HepG2 (cell line): ENCODE data around the gene ALDH2. TPM values are rescaled to one million over a fixed set of nuclear protein-coding genes. Genes with fewer than 3 reads are reported as not detected.

Experiments
- ELF1 ChIP-seq: sonication (generic); formaldehyde crosslinking; IDR thresholded peaks from 2 replicates; pipeline ENCODE4 v1.4.0; 2020; ENCODE audit warnings: missing genetic modification reagents
- EZH2 ChIP-seq: conservative IDR thresholded peaks from 2 replicates; pipeline ENCODE4 v1.6.1; 2012; ENCODE audit warnings: mild to moderate bottlenecking, low read depth, low read length, moderate library complexity
- FOXM1 ChIP-seq: sonication (generic); formaldehyde crosslinking; IDR thresholded peaks from 2 replicates; pipeline ENCODE4 v1.5.0; 2020; ENCODE audit warnings: missing genetic modification reagents
- RXRB ChIP-seq: IDR thresholded peaks from 2 replicates; pipeline ENCODE4 v1.6.1; 2016; ENCODE audit warnings: borderline replicate concordance, missing genetic modification reagents, missing compliant biosample characterization
- SMYD3 ChIP-seq: sonication (generic); formaldehyde crosslinking; IDR thresholded peaks from 2 replicates; pipeline ENCODE4 v1.8.1; 2023; ENCODE audit warnings: mild to moderate bottlenecking, missing genetic modification reagents
- TP53 ChIP-seq: sonication (generic); formaldehyde crosslinking; conservative IDR thresholded peaks from 2 replicates; pipeline ENCODE4 v1.4.0; 2020; ENCODE audit warnings: missing genetic modification reagents
- ZNF766 ChIP-seq: sonication (generic); formaldehyde crosslinking; IDR thresholded peaks from 2 replicates; pipeline ENCODE4 v1.5.0; 2020; ENCODE audit warnings: missing genetic modification reagents, borderline replicate concordance
- ZNF773 ChIP-seq: sonication (generic); formaldehyde crosslinking; IDR thresholded peaks from 2 replicates; pipeline ENCODE4 v1.4.0; 2020; ENCODE audit warnings: missing genetic modification reagents, borderline replicate concordance
- ZZZ3 ChIP-seq: sonication (generic); formaldehyde crosslinking; IDR thresholded peaks from 2 replicates; pipeline ENCODE4 v1.4.0; 2020; ENCODE audit warnings: missing genetic modification reagents, mild to moderate bottlenecking, borderline replicate concordance
- polyA plus RNA-seq, 8 experiments: library from polyadenylated mRNA; depleted of rRNA in 3 of 8; stranded (reverse) in 7 of 8; unstranded in 1 of 8; fragments of >200 nt; fragmentation: Illumina TruSeq in 4 of 8; extraction: Trizol in 4 of 8; gene quantifications; 2 replicates each; pipeline versions ENCODE4 v1.2.1 to v1.2.3, GENCODE V29; 2011 to 2016; ENCODE audit warnings: low read depth in 4 of 8, missing spikeins in 1 of 8, mixed read lengths in 1 of 8; ENCODE audit not compliant: insufficient read depth in 1 of 8
- total RNA-seq, 5 experiments: library from RNA; depleted of rRNA; stranded (reverse); fragments of >200 nt; fragmentation: Illumina TruSeq; extraction: Trizol; gene quantifications; 2 replicates each; pipeline ENCODE4 v1.2.3, GENCODE V29; 2016; ENCODE audit warnings: low read depth in 1 of 5
- TF ChIP-seq, protein P1 (sequence below): IDR thresholded peaks from 2 replicates; pipeline ENCODE4 v1.6.1; 2018; ENCODE audit warnings: missing genetic modification reagents, mild to moderate bottlenecking, missing compliant biosample characterization
- TF ChIP-seq, protein P2 (sequence below): sonication (generic); formaldehyde crosslinking; IDR thresholded peaks from 2 replicates; pipeline ENCODE4 v1.4.0; 2020; ENCODE audit warnings: missing genetic modification reagents
- TF ChIP-seq, protein P3 (sequence below): sonication (generic); formaldehyde crosslinking; IDR thresholded peaks from 2 replicates; pipeline ENCODE4 v1.4.0; 2020; ENCODE audit warnings: missing genetic modification reagents
- TF ChIP-seq, protein P4 (sequence below): sonication (generic); formaldehyde crosslinking; IDR thresholded peaks from 2 replicates; pipeline ENCODE4 v1.4.0; 2020; ENCODE audit warnings: missing genetic modification reagents, borderline replicate concordance

Gene ALDH2
- total and polyA plus RNA-seq, 2 of the 13 experiments (the other 11 are each of a cell fraction or from before 2014, with no cell fraction given): 78.8 to 103 TPM

DNA sequence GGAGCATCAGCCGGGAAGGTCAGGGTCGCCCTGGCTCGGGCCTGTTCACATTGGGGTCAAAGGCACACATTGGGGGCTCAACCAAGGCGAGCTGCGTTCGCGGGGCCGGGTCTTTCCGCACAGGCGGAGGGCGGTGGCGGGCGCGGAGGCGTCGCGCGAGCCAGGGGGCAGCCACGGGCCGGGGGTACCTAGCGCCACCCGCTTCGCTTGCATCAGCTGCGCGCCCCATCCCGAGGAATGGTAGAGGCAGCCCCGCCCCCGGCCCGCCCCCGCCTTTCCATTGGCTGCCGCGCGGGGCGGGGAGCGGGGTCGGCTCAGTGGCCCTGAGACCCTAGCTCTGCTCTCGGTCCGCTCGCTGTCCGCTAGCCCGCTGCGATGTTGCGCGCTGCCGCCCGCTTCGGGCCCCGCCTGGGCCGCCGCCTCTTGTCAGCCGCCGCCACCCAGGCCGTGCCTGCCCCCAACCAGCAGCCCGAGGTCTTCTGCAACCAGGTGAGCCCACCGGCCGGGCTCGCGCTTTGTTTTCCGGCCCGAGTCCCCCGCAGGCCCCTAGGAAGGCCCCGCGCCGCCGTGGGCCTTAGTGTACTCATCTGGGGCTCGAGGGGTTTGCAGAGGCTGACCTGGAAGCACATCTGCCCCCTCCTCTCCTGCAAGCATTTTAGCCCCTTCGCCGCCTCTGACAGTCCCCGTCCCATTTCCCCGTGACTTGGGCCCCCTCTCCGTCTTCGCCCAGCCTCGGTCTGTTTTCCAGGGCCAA lies at the start of gene ALDH2 (continued):
- TF ChIP-seq, protein P1, sequence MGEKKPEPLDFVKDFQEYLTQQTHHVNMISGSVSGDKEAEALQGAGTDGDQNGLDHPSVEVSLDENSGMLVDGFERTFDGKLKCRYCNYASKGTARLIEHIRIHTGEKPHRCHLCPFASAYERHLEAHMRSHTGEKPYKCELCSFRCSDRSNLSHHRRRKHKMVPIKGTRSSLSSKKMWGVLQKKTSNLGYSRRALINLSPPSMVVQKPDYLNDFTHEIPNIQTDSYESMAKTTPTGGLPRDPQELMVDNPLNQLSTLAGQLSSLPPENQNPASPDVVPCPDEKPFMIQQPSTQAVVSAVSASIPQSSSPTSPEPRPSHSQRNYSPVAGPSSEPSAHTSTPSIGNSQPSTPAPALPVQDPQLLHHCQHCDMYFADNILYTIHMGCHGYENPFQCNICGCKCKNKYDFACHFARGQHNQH (CRISPR knock-in tag): 0 out of 2 replicates have a peak, but pooled peaks have one; percentile 51
- TF ChIP-seq, protein P2, sequence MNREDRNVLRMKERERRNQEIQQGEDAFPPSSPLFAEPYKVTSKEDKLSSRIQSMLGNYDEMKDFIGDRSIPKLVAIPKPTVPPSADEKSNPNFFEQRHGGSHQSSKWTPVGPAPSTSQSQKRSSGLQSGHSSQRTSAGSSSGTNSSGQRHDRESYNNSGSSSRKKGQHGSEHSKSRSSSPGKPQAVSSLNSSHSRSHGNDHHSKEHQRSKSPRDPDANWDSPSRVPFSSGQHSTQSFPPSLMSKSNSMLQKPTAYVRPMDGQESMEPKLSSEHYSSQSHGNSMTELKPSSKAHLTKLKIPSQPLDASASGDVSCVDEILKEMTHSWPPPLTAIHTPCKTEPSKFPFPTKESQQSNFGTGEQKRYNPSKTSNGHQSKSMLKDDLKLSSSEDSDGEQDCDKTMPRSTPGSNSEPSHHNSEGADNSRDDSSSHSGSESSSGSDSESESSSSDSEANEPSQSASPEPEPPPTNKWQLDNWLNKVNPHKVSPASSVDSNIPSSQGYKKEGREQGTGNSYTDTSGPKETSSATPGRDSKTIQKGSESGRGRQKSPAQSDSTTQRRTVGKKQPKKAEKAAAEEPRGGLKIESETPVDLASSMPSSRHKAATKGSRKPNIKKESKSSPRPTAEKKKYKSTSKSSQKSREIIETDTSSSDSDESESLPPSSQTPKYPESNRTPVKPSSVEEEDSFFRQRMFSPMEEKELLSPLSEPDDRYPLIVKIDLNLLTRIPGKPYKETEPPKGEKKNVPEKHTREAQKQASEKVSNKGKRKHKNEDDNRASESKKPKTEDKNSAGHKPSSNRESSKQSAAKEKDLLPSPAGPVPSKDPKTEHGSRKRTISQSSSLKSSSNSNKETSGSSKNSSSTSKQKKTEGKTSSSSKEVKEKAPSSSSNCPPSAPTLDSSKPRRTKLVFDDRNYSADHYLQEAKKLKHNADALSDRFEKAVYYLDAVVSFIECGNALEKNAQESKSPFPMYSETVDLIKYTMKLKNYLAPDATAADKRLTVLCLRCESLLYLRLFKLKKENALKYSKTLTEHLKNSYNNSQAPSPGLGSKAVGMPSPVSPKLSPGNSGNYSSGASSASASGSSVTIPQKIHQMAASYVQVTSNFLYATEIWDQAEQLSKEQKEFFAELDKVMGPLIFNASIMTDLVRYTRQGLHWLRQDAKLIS (CRISPR knock-in tag): 0 out of 2 replicates have a peak, but pooled peaks have one; percentile 70
- TF ChIP-seq RXRB (CRISPR knock-in tag): no peak; the same call in 1 of the 2 replicates
- no peak for TF ChIP-seq ZNF766
- no peak for TF ChIP-seq TP53 (CRISPR knock-in tag)
- TF ChIP-seq EZH2: no peak
- no peak; the same call in 1 of the 2 replicates for TF ChIP-seq ELF1 (CRISPR knock-in tag)
- no peak for TF ChIP-seq FOXM1 (CRISPR knock-in tag)
- peak; percentile 75; the same call in 1 of the 2 replicates for TF ChIP-seq ZNF773 (CRISPR knock-in tag)
- TF ChIP-seq SMYD3 (CRISPR knock-in tag): 0 out of 2 replicates have a peak, but pooled peaks have one; percentile 42
- no peak for TF ChIP-seq ZZZ3 (CRISPR knock-in tag)
- TF ChIP-seq, protein P3, sequence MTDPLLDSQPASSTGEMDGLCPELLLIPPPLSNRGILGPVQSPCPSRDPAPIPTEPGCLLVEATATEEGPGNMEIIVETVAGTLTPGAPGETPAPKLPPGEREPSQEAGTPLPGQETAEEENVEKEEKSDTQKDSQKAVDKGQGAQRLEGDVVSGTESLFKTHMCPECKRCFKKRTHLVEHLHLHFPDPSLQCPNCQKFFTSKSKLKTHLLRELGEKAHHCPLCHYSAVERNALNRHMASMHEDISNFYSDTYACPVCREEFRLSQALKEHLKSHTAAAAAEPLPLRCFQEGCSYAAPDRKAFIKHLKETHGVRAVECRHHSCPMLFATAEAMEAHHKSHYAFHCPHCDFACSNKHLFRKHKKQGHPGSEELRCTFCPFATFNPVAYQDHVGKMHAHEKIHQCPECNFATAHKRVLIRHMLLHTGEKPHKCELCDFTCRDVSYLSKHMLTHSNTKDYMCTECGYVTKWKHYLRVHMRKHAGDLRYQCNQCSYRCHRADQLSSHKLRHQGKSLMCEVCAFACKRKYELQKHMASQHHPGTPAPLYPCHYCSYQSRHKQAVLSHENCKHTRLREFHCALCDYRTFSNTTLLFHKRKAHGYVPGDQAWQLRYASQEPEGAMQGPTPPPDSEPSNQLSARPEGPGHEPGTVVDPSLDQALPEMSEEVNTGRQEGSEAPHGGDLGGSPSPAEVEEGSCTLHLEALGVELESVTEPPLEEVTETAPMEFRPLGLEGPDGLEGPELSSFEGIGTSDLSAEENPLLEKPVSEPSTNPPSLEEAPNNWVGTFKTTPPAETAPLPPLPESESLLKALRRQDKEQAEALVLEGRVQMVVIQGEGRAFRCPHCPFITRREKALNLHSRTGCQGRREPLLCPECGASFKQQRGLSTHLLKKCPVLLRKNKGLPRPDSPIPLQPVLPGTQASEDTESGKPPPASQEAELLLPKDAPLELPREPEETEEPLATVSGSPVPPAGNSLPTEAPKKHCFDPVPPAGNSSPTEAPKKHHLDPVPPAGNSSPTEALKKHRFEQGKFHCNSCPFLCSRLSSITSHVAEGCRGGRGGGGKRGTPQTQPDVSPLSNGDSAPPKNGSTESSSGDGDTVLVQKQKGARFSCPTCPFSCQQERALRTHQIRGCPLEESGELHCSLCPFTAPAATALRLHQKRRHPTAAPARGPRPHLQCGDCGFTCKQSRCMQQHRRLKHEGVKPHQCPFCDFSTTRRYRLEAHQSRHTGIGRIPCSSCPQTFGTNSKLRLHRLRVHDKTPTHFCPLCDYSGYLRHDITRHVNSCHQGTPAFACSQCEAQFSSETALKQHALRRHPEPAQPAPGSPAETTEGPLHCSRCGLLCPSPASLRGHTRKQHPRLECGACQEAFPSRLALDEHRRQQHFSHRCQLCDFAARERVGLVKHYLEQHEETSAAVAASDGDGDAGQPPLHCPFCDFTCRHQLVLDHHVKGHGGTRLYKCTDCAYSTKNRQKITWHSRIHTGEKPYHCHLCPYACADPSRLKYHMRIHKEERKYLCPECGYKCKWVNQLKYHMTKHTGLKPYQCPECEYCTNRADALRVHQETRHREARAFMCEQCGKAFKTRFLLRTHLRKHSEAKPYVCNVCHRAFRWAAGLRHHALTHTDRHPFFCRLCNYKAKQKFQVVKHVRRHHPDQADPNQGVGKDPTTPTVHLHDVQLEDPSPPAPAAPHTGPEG (CRISPR knock-in tag): no peak
- TF ChIP-seq, protein P4, sequence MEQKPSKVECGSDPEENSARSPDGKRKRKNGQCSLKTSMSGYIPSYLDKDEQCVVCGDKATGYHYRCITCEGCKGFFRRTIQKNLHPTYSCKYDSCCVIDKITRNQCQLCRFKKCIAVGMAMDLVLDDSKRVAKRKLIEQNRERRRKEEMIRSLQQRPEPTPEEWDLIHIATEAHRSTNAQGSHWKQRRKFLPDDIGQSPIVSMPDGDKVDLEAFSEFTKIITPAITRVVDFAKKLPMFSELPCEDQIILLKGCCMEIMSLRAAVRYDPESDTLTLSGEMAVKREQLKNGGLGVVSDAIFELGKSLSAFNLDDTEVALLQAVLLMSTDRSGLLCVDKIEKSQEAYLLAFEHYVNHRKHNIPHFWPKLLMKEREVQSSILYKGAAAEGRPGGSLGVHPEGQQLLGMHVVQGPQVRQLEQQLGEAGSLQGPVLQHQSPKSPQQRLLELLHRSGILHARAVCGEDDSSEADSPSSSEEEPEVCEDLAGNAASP (CRISPR knock-in tag): no peak; the same call in 1 of the 2 replicates
